ENCODE results near the gene IPO8. TPM values are rescaled to one million over a fixed set of nuclear protein-coding genes. Genes with fewer than 3 reads are reported as not detected.
"Not testable (repeated sequence)": the region's sequence is repeated elsewhere in the genome, so short reads cannot be mapped to it uniquely, and the experiment has no call there.

IPO8 gene
- total RNA-seq, 1 donor from 2014 or later, result 48.5 TPM

DNA sequence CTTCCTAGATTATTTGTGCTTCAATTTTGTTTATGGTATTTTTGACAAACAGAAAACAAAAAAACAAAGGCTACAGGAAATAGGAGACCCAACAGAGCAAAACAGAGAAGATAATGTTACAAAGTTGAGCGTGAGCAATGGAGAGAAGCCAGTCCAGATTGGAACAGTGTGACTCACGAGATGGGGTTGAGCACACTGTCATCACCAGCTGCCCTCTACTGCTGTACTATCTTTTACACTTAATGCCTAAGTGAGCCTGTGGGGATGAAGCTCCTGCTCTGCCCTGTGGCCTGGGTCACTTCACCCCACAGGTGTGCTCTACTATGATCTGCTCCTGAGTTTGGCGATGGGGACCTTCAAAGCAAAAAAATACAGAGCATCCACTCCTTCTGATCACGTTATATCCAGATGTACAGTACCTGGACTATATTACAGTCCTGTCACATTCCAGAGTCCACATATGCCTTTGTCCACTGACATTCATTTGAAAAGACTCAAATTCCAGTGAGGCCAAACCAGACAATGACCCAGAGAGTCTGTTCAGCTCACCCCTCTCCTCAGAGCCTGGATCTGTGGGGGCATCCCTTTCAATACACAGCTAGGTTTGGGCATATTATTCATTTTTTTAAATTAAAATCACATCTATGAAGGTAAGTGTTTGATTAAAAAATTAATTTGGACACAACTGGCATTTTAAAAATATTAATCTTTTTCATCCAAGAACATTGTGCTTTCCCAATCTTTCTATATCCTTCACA lies 4.4 kb downstream of the IPO8 start:
- intact Hi-C loops (cut with micrococcal nuclease), result loop anchor here (5.0 kb wide), 1 partner anchor 1986 kb away; the partner anchor contains the start of gene DNM1L

DNA sequence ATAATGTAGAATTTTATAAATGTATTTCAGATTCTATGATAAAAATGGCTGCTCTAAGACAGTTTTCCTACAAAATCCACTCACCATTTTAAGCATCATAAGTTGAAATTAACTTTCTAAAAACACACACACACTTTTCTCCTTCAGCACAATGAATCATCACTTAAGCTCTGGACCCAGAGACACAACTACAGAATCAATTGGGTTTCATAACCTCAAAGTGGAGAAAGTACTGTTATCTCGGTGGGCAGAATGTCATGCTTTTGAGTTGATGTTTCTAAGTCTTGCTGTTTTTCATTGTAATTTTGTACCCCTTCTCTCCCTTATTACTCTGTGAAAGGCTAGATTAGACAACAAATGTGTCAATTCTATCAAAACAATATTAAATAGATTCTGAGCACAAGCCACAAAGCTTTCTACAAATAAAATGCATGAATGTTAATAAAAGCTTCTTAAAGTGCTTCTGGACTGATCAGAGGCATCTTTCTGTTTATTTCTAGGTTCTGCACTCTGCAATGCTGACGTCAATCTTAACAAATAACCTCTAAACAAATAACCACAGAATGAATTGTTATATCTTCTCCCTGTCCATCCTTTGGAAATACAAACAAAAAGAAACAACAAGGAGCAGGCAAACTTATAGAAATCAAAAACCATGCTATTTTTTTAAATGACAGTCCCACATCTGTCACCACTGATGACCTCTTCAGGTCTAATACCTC lies 8.2 kb downstream of the IPO8 start:
- intact Hi-C loops (cut with micrococcal nuclease), result no loop called here

DNA sequence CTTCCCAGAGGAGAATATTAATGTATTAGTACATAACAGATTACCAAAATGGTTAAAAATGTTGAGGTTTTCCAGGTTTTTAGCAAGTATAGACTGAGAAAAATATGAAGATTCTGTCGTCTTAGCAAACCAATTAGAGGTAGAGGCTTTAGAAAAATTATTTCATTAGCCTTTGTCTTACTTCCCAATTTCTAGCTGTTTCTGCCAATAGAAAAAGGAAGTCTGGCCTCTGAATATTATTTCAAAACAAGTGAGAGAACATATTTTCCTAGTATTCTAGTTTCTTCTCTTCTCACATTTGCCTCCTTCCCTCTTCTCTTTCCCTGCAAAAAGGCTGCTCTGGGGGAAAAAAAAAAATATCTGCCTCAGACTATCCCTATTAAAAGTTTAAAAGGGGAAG lies 16.4 kb downstream of the IPO8 start:
- intact Hi-C loops (cut with micrococcal nuclease), result no loop called here

DNA sequence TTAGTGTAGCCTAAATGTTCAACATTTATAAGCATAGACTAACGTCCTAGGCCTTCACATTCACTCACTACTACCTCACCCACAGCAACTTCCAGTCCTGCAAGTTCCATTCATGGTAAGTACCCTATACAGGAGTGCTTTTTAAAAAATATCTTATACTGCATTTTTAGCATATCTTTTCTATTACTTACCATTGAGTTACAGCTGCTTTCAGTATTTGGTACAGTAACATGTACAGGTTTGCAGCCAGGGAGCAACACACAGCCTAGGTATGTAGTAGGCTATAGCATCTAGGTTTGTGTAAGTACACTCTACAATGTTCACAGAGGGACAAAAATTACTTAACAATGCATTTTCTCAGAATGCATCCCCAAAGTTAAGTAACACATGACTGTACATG lies 17.4 kb downstream of the IPO8 start:
- intact Hi-C loops (cut with micrococcal nuclease), result no loop called here

DNA sequence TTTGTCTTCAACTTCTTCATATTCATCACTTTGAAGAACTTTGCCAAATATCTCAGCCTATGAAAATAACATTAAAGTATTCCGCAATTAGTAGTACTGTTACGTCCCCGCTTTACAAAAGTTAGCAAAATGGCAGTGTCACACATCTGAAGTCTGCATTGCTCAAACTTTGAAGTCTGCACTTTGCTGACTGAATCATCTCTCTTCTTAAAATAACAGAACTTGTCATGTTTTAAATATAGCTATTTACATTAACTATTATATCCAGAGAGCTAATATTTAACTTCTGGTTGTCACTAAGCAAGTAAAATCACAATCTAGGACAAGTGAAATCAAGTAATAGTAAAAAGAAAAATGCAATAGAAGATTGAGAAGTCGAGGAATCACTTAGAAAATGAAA lies 34.5 kb downstream of the IPO8 start:
- intact Hi-C loops (cut with micrococcal nuclease), result no loop called here

DNA sequence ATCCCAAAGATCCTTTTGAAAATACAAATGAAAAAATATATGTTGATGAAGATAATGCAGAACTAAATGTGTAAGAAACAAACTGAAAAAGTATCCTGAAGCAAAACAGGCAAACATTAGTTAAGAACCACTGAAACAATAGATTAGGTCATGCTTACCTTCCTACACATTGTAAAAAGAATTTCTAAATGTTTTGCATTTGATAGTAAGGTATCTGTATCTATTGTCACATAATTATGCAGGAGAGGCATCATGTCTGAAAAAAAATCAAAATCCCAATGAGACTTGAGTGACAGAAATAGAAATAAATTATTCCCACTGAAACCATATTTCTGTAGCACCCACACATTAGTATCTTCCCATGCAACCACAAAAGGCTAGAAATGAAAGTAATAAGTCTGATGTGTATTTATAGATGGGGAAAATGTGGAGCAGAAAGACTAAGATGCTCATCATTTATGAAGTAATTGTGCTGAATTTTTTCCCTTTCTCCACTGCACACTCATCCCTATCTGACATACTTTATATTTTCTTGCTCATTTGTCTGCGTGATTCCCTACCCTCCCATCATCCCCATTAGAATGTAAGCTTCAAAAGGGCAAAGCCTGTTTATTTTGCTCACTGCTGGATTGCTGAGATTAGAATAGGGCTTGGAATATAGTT lies 43.5 kb downstream of the IPO8 start:
- intact Hi-C loops (cut with micrococcal nuclease), result no loop called here

DNA sequence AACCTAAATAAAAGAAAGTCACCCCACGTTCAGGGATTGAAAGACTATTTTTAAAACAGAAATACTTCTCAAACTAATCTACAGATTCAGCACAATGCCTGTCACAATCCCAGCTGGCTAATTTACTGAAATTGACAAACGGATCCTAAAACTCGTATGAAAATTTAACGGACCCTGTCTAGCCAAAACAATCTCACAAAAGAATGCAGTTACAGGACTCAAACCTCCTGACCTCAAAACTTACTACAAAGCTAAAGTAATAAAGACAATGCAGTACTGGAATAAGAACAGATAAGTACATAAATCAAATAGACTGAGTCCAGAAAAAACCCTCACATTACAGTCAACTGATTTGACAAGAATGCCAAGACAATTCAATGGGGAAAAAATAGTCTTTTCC lies 48.8 kb downstream of the IPO8 start:
- intact Hi-C loops (cut with micrococcal nuclease), result no loop called here

DNA sequence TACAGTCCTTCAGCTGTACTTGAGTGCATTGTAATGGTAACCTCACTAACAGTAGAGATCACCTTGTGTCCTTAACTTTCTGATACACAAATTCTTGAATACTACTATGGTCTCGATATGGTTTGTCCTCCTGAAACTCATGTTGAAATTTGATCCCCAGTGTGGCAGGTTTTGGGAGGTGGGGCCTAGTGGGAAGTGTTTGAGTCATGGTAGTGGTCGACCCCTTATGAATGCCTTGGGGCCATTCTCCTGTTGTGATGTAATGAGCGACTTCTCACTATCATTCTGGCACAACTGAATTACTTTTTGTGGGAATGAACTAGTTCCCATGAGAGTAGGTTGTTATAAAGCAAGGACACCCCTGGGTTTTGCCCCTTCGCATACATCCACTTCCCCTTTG lies 52.3 kb downstream of the IPO8 start:
- intact Hi-C loops (cut with micrococcal nuclease), result no loop called here

DNA sequence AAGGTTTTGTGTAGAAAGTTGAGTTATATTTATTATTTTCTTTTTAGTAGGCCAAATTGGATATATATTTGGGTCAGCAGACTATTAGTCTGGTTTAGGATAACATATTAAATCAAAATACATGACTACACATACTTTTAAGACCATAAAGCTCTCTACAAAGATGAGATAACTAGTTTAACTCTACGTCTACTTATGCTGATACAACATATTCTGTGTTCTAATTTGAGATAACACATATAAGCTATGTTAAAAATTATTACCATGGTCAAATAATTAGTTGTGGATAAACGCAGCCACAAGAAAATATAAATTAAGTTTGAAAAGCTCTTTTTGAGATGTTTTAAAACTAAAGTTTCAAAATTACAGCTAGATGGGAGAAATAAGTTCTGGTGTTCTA lies 55.3 kb downstream of the IPO8 start:
- intact Hi-C loops (cut with micrococcal nuclease), result no loop called here

DNA sequence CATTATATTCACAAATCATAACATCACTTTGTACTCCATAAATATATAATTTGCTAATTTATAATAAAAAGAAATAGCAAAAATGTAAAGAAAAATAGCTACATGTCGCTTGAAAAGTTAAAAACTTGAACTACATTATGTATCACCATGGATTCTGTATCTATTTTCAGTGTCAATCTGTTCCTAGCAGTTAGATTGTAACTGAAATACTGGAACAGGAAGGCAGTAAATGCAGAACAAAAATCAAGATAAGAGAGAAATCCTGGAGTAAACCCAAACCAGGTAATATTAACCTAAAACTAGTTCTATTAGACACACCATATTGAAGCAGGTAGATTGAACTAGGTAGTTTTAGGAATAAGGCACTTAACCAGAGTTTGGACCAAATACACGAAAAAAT lies 60.3 kb downstream of the IPO8 start:
- intact Hi-C loops (cut with micrococcal nuclease), result no loop called here

DNA sequence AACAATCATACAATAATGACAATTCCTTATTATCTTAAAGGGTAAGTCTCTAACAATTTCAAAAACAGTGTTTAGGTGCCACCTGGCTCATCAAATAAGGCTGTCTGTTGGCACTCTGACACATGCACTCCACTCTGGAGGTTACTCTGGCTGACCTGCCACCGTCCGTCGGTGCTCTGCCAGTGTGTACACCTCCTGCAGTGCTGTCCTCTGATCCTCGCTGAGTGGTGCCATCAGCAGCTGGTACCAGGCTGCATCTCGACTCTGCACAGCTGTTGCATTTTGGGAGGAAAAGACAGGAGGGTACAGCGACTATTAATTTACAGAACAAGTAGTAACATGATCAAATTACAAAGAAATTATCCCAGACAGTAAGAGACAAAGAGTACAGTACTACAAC lies 63.9 kb downstream of the IPO8 start:
- intact Hi-C loops (cut with micrococcal nuclease), result no loop called here

DNA sequence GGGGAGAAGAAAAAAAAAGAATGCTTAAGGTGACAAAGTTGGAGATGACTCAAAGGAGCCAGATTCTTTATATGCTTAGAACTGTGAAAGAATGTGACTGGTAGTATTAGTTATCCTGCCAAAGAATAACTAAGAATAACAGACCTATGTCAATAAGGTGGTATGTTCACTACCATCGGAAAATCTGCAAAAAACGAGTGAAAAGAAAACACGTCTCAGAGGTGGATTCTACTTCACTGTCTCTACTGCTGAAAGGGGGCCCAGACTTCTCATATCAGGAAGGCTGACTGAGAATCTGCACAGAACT lies 64.7 kb downstream of the IPO8 start:
- intact Hi-C loops (cut with micrococcal nuclease), result no loop called here

DNA sequence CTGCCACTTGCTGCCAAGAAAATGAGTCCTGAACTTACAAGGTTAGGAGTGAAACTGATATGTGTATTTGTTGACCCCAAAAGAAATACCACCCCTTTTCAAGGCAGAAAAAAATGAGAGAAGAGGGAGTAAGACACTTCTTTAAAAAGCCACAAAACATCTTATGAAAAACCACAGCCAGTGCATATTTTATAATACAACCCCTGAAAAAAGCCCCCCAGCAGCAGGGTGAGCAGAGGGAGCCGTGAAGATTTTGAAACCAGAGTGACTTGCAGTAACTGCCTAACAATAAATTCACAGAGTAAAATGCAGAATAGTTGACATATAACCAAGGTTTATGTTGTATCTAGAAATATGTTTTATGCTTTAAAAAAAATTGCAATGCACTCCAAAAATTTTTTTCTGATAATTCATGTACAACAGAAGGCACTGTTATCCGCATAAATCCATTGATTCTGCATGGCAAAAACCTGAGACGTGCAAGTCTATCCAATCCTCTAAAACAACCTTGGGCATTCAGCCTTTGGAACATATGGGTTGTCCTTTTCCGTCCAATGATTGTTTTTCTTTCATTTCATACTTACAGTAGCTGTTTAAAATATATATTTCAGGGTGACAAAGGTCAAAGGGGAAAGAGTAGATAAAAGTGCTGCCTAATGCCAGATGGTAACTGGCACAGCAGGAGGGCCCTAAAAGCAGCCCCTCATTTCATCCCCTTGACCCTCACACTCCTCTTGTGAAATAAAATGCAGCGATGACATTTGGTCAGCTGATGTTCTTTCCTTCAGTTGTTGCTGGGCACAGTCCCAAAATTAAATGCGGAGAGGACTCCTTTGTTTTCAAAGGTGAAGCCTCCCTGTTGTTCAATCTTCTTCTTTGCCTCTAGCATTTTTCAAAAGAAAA lies 65.3 kb downstream of the IPO8 start:
- intact Hi-C loops (cut with micrococcal nuclease), result no loop called here

DNA sequence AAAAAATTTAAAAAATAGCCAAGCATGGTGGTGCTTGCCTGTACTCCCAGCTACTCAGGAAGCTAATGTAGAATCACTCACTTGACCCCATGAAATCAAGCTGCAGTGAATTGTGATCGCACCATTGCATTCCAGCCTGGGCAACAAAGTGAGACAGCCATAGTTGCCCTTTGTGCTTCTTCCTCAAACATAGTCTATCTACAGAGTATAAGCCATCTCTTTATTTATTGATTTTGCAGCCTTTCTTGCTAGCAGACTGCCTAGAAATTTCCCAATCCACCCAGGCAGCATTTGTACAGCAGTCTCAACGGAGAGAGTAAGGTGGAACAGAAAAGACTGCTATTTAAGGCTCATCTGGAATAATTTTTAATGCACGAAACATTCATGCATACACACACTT lies 68.8 kb downstream of the IPO8 start:
- intact Hi-C loops (cut with micrococcal nuclease), result no loop called here

DNA sequence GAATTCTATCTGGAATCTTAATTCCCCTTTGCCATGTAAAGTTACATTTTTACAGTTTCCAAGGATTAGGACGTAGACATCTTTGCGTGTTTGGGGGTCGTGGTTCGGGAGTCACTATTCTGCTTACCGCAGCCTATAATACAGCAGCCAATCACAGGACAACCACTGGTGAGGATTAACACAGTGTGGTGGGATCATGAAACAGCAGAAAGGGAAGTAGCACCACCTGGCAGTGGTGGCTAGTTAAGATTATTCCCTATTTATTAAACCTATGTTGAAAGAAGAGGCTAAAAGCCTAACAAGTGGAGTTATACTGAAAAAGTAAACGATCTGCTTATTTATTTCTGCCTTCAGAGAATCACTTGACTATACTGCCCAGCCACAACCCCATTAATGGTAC lies 71.7 kb downstream of the IPO8 start:
- intact Hi-C loops (cut with micrococcal nuclease), result no loop called here

DNA sequence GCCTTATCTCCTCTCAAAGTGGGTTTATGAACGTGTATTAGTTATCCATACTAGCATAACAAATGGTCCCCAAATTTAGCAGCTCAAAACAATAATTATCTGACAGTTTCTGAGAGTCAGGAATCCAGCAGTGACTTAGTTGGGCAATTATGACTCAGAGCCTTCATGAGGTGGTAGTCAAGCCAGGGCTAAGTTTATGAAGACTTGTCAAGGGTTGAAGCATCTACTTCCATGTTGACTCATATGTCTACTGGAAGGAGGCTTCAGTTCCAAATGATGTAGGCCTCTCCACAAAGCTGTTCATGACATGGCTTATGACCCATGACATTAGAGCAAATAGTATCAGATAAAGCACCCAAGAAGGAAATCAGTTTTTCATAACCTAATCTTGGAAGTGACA lies 73.2 kb downstream of the IPO8 start:
- intact Hi-C loops (cut with micrococcal nuclease), result no loop called here

DNA sequence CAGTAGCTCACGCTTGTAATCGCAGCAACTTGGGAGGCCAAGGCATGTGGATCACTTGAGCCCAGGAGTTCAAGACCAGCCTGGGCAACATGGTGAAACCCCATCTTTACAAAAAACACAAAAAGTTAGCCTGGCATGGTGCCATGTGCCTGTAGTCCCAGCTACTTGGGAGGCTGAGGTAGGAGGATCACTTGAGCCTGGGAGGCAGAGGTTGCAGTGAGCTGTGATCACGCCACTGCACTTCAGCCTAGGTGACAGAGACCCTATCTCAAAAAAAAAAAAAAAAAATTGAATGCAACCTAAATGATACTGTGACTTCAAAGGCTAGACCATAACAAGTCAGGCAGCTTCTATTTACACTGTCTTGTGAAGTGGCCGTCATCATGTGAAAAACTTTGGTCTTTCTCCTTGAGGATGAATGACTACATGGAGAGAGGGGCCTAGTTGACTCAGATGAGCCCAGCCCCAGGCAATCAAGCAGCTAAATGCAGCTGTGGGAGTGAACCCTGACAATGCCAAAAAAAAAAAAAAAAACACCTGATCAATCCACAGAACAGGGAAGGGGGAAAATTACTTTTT lies 73.9 kb downstream of the IPO8 start:
- intact Hi-C loops (cut with micrococcal nuclease), result not testable (repeated sequence)

DNA sequence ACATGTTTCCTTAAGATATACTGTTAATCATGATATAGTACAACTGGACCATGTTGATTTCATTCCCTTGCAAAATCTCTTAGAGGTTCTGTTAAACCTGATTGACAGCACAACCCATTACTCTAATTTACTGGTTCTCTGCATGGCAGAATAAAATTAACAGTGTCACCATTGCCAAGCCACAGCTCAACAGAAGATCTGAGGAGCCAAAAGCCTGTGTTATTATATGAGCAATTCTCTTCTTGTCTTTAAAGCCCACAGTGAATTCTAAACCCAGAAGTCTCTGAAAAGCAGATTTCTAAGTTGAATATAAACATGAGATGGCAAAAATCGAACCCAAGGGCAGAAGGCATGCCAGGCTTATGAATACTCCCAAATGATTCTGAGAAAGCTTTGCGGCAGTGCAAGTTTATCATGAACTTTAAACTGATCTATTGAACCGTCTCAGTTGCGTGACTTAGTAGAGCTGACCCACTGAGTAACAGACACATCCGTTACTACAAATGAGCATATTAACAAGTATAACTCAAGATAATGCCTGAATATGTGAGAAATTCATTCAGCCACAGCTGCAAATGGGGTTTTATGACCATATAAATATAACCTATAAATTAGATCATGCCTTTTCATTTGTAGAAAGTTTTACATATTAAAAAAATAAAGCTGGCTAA lies 78.2 kb downstream of the IPO8 start:
- intact Hi-C loops (cut with micrococcal nuclease), result no loop called here

DNA sequence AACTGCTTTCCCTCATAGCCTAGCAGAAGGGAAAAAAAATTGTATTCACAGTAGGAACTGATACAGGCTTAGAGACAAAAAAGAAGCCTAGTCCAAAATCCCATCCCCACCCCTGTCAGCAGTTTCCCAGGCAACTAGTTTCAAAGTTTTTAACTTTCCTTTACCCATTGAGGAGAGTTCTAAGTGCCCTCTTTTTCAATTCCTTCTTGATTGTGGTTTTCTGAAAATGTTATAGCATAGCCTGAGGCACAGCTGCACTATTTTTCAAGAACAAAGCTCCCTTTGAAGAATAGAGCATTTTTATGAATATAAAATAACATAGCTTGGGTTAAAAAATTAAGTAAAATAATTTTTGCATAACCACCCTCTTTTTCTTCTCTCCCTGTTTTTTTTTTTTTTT lies 81.6 kb downstream of the IPO8 start:
- intact Hi-C loops (cut with micrococcal nuclease), result no loop called here

DNA sequence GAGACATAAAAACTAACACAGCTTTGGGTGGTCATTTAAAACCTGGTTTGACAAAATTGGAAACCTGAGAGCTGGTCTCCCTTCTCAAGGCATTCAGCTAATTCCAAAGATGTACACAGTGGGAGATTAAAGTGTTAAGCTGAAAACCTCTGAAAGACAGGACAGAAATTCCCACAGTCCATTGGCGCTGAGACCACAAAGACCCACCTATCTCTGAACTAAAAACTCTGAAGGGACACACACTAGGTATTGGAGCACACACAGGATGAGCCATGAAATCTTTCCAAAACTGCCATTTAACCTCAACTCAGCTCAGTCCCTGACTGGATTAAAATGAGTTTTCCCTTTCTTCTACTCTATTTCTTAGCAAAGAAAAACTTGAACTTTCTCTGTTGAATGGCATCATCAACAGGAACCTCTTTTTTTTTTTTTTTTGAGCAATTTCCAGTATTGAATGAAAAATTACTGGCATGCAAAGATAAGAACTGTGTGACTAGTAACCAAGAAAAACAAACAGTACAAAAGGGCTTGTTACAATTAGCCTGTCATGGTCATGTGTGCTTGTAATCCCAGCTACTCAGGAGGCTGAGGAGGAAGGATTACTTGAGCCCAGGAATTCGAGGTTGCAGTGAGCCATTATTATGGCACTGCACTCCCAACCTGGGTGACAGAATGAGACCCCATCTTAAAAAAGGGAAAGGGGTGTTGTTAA lies 82.4 kb downstream of the IPO8 start:
- intact Hi-C loops (cut with micrococcal nuclease), result no loop called here

All from T-helper 1 cell treated with Interleukin-12 subunit alpha and Interleukin-12 subunit beta and Interleukin-4 antibody, amounts not matched to agents 30 ng/mL and 1 ng/mL, for 36 hours (primary cell).